H1 (cell line): ENCODE measurements around the gene SLC43A1. TPM values are rescaled to one million over a fixed set of nuclear protein-coding genes. Genes with fewer than 3 reads are reported as not detected.

Source experiments
- CTCF ChIA-PET: fragments of 300-600 bp; sonication (Branson Sonifier 250); formaldehyde crosslinking; loops from one replicate; lab custom pipeline; 2021; ENCODE audit not compliant: partially characterized antibody; lab: Charles Lee
- POLR2A ChIA-PET: fragments of 300-600 bp; sonication (Branson Sonifier 250); formaldehyde crosslinking; loops from one replicate; lab custom pipeline; 2021; ENCODE audit warnings: inconsistent platforms; ENCODE audit not compliant: partially characterized antibody; lab: Charles Lee
- DNase-seq, 2 experiments: peaks; one replicate each; pipeline versions ENCODE4 v3.0.0 to v3.0.0-alpha.2; 2010 to 2022; ENCODE audit warnings: low spot score in 2 of 2, low read depth in 1 of 2, mixed read lengths in 1 of 2
- FAIRE-seq: peaks from 2 replicates; lab custom pipeline; 2011; peaks lifted over from hg19 to GRCh38; lab: Jason Lieb, UNC
- H2AFZ ChIP-seq: 2 replicates; pipeline ENCODE4 v1.8.1; 2012; ENCODE audit warnings: low read length, inconsistent platforms
- H2AK5ac ChIP-seq: 2 replicates; pipeline ENCODE4 v1.6.1; 2013; ENCODE audit warnings: low read depth, low read length
- H2BK120ac ChIP-seq: replicated peaks from 2 replicates; pipeline ENCODE3; 2013; ENCODE audit warnings: low read depth, low read length, inconsistent platforms
- H2BK12ac ChIP-seq: 2 replicates; pipeline ENCODE4 v1.6.1; 2013; ENCODE audit warnings: low read depth, low read length
- H2BK15ac ChIP-seq: 2 replicates; pipeline ENCODE4 v1.6.1; 2013; ENCODE audit warnings: low read length
- H2BK20ac ChIP-seq: 2 replicates; pipeline ENCODE4 v1.6.1; 2013; ENCODE audit warnings: low read length
- H2BK5ac ChIP-seq: 2 replicates; pipeline ENCODE4 v1.6.1; 2013; ENCODE audit warnings: low read depth, low read length
- H3K14ac ChIP-seq: 2 replicates; pipeline ENCODE4 v1.6.1; 2013; ENCODE audit warnings: inconsistent platforms; ENCODE audit not compliant: insufficient read length
- H3K18ac ChIP-seq: 2 replicates; pipeline ENCODE4 v1.6.1; 2013; ENCODE audit warnings: low read length; ENCODE audit errors: extremely low read depth
- H3K23ac ChIP-seq: 2 replicates; pipeline ENCODE4 v1.6.1; 2013; ENCODE audit warnings: inconsistent platforms; ENCODE audit not compliant: insufficient read length
- H3K23me2 ChIP-seq: 2 replicates; pipeline ENCODE4 v1.6.1; 2013; ENCODE audit warnings: low read depth, low read length
- H3K27ac ChIP-seq: 2 replicates; pipeline ENCODE4 v1.6.1; 2011; ENCODE audit warnings: low read depth, low read length, inconsistent platforms
- H3K27me3 ChIP-seq, 4 experiments: replicated peaks in 1 of 4; 1 replicate in 1 of 4; 2 replicates in 3 of 4; pipeline versions ENCODE4 v1.6.1 to v1.8.1; 2011 to 2013; ENCODE audit warnings: low read length in 3 of 4, mild to moderate bottlenecking in 3 of 4, inconsistent platforms in 2 of 4, mixed read lengths in 2 of 4, moderate library complexity in 1 of 4; ENCODE audit not compliant: control insufficient read depth in 3 of 4, insufficient read depth in 3 of 4; ENCODE audit errors: extremely low read depth in 1 of 4
- H3K36me3 ChIP-seq, 4 experiments: 2 replicates each; pipeline versions ENCODE4 v1.6.1 to v1.8.1; 2011 to 2013; ENCODE audit warnings: mild to moderate bottlenecking in 4 of 4, low read length in 3 of 4, moderate library complexity in 2 of 4, control low read depth in 1 of 4, inconsistent platforms in 1 of 4; ENCODE audit not compliant: insufficient read depth in 4 of 4, control insufficient read depth in 2 of 4
- H3K4ac ChIP-seq: replicated peaks from 2 replicates; pipeline ENCODE3; 2013; ENCODE audit warnings: low read length, low read depth, mixed read lengths, inconsistent platforms; ENCODE audit not compliant: insufficient read length
- H3K4me1 ChIP-seq, 4 experiments: replicated peaks in 1 of 4; 1 replicate in 1 of 4; 2 replicates in 3 of 4; pipeline versions ENCODE4 v1.6.1 to v1.8.1; 2011 to 2013; ENCODE audit warnings: low read length in 3 of 4, inconsistent platforms in 2 of 4, mixed read lengths in 1 of 4; ENCODE audit not compliant: insufficient read depth in 4 of 4, control insufficient read depth in 3 of 4
- H3K4me2 ChIP-seq, 2 experiments: 2 replicates each; pipeline versions ENCODE4 v1.6.1 to v1.8.1; 2011 to 2013; ENCODE audit warnings: low read depth in 2 of 2, low read length in 2 of 2, control low read depth in 1 of 2, inconsistent platforms in 1 of 2, mild to moderate bottlenecking in 1 of 2; ENCODE audit not compliant: insufficient read depth in 1 of 2
- H3K4me3 ChIP-seq, 4 experiments: fragments of 200-600, 300-600 bp in 1 of 4; sonication (generic), shearing (Covaris generic), sonication (Bioruptor Twin) in 1 of 4; 2 replicates each; pipeline versions ENCODE4 v1.5.1 to v1.8.1; 2011 to 2016; ENCODE audit warnings: low read length in 4 of 4, low read depth in 3 of 4, control low read depth in 2 of 4, inconsistent platforms in 2 of 4, mild to moderate bottlenecking in 2 of 4, mixed read lengths in 1 of 4, moderate library complexity in 1 of 4; ENCODE audit not compliant: insufficient read depth in 2 of 4; ENCODE audit errors: extremely low read depth in 1 of 4
- H3K56ac ChIP-seq: replicated peaks from 2 replicates; pipeline ENCODE3; 2013; ENCODE audit warnings: low read depth, mild to moderate bottlenecking, mixed read lengths, low read length, inconsistent platforms; ENCODE audit not compliant: insufficient read length
- H3K79me1 ChIP-seq: 2 replicates; pipeline ENCODE4 v1.6.1; 2013; ENCODE audit warnings: low read depth, low read length, control low read depth
- H3K79me2 ChIP-seq, 2 experiments: 2 replicates each; pipeline versions ENCODE4 v1.6.1 to v1.8.1; 2012 to 2013; ENCODE audit warnings: low read length in 2 of 2, mild to moderate bottlenecking in 2 of 2, inconsistent platforms in 1 of 2; ENCODE audit not compliant: insufficient read depth in 2 of 2, control insufficient read depth in 1 of 2
- H3K9ac ChIP-seq, 4 experiments: replicated peaks in 1 of 4; 1 replicate in 1 of 4; 2 replicates in 3 of 4; pipeline versions ENCODE4 v1.6.1 to v1.8.1; 2011 to 2013; ENCODE audit warnings: low read depth in 3 of 4, low read length in 3 of 4, control low read depth in 2 of 4, mild to moderate bottlenecking in 2 of 4, moderate library complexity in 2 of 4, inconsistent platforms in 1 of 4; ENCODE audit errors: extremely low read depth in 1 of 4
- H3K9me3 ChIP-seq, 2 experiments: 2 replicates each; pipeline versions ENCODE4 v1.6.1 to v1.8.1; 2012 to 2013; ENCODE audit warnings: mild to moderate bottlenecking in 2 of 2, moderate library complexity in 2 of 2, control low read depth in 1 of 2, inconsistent platforms in 1 of 2, low read depth in 1 of 2, low read length in 1 of 2, mixed read lengths in 1 of 2; ENCODE audit not compliant: insufficient read depth in 2 of 2
- H4K20me1 ChIP-seq, 2 experiments: replicated peaks in 1 of 2; 2 replicates each; pipeline versions ENCODE3 to v1.8.1; 2011 to 2013; ENCODE audit warnings: inconsistent platforms in 2 of 2, low read length in 2 of 2, mild to moderate bottlenecking in 1 of 2; ENCODE audit not compliant: insufficient read depth in 2 of 2, control insufficient read depth in 1 of 2
- H4K5ac ChIP-seq: 2 replicates; pipeline ENCODE4 v1.6.1; 2013; ENCODE audit warnings: low read length, low read depth, mixed read lengths, inconsistent platforms; ENCODE audit not compliant: insufficient read length
- H4K8ac ChIP-seq: 2 replicates; pipeline ENCODE4 v1.8.0; 2013; ENCODE audit warnings: mild to moderate bottlenecking, moderate library complexity, low read length, inconsistent platforms; ENCODE audit not compliant: insufficient read depth; ENCODE audit errors: extremely low read depth
- H4K91ac ChIP-seq: replicated peaks from 2 replicates; pipeline ENCODE3; 2013; ENCODE audit warnings: low read length, mixed read lengths, inconsistent platforms; ENCODE audit not compliant: insufficient read length
- CTCF ChIP-seq, 3 experiments: IDR thresholded peaks; 1 replicate in 2 of 3; 2 replicates in 1 of 3; pipeline versions ENCODE4 v1.5.1 to v1.6.1; 2011; ENCODE audit warnings: low read length in 3 of 3, mild to moderate bottlenecking in 3 of 3, inconsistent platforms in 2 of 3, low read depth in 1 of 3, moderate library complexity in 1 of 3; ENCODE audit not compliant: insufficient read depth in 1 of 3; ENCODE audit errors: control extremely low read depth in 1 of 3
- E2F6 ChIP-seq: IDR thresholded peaks from 2 replicates; pipeline ENCODE4 v1.6.1; 2012; ENCODE audit warnings: inconsistent platforms
- KDM1A ChIP-seq: fragments of 200-600, 300-600 bp; sonication (generic); IDR thresholded peaks from 2 replicates; pipeline ENCODE4 v1.7.1; 2016; ENCODE audit warnings: mild to moderate bottlenecking, low read length, borderline replicate concordance
- NRF1 ChIP-seq: IDR thresholded peaks from 2 replicates; pipeline ENCODE4 v1.6.1; 2011; ENCODE audit warnings: mild to moderate bottlenecking, low read depth, low read length, improper control_type of control experiment
- RAD21 ChIP-seq, 2 experiments: IDR thresholded peaks in 1 of 2; conservative IDR thresholded peaks in 1 of 2; 2 replicates each; pipeline ENCODE4 v1.6.1; 2011; ENCODE audit warnings: low read depth in 2 of 2, low read length in 2 of 2, improper control_type of control experiment in 1 of 2, inconsistent platforms in 1 of 2, mild to moderate bottlenecking in 1 of 2, moderate library complexity in 1 of 2
- TAF1 ChIP-seq: IDR thresholded peaks from 2 replicates; pipeline ENCODE4 v1.6.1; 2011; ENCODE audit warnings: mild to moderate bottlenecking, low read depth, low read length
- USF2 ChIP-seq: IDR thresholded peaks from 2 replicates; pipeline ENCODE4 v1.6.1; 2011; ENCODE audit warnings: low read length, improper control_type of control experiment
- WGBS, 2 experiments: shearing (Covaris generic) in 1 of 2; methylation state at CpG; one replicate each; pipeline versions ENCODE4 v1.1.6 to v1.1.7; 2013 to 2015; ENCODE audit warnings: low lambda C conversion rate in 2 of 2, mixed read lengths in 2 of 2, inconsistent platforms in 1 of 2, low coverage in 1 of 2, missing lambda C conversion rate in 1 of 2; ENCODE audit not compliant: insufficient replicate concordance in 2 of 2, insufficient coverage in 1 of 2, insufficient read length in 1 of 2; ENCODE audit errors: extremely low coverage in 1 of 2, missing lambda C conversion rate in 1 of 2; 5-methylcytosine and 5-hydroxymethylcytosine counted together
- polyA plus RNA-seq, 7 experiments: library from polyadenylated mRNA; depleted of rRNA in 3 of 7; stranded (reverse) in 5 of 7; unstranded in 2 of 7; fragments of >200 nt in 5 of 7; fragments of 200-250 nt in 2 of 7; gene quantifications; 1 replicate in 5 of 7; 2 replicates in 1 of 7; 4 replicates in 1 of 7; pipeline versions ENCODE4 v1.2.1 to v1.2.3, GENCODE V29; 2011 to 2013; ENCODE audit warnings: missing spikeins in 2 of 7, mixed read lengths in 2 of 7
- total RNA-seq: library from RNA; stranded (reverse); fragmentation: NEBNext Ultra II Directional; extraction: Animal tissue kit (Norgen Biotek cat#: 25700); gene quantifications from 2 replicates; pipeline ENCODE4 v1.2.1, GENCODE V29; 2021

SLC43A1 gene
- total and polyA plus RNA-seq, 2 of the 8 experiments (the other 6 are each of a cell fraction or from before 2014, with no cell fraction given) = 34.5 to 58.0 TPM

- Histone ChIP-seq H3K4me3 (no peak overlapping the region), H3K14ac (no peak overlapping the region), H3K18ac (no peak overlapping the region), H3K27me3 (no peaks in the 10 kb centered on the region; a peak in 1 of 7 replicates), H3K4ac (no peak overlapping the region), H3K4me2 (no peak overlapping the region), H2BK15ac (no peak overlapping the region), H3K36me3 (no peaks in the 10 kb centered on the region), H3K27ac (no peak overlapping the region), H2BK12ac (no peak overlapping the region), H3K23me2 (0 out of 2 replicates have a peak, but pooled peaks cover 2% of the 10 kb centered on the region), H3K9ac (no peak overlapping the region), H3K56ac (no peak overlapping the region), H4K91ac (no peak overlapping the region), H3K79me2 (no peaks in the 10 kb centered on the region), H2AK5ac (no peak overlapping the region), H3K23ac (no peak overlapping the region), H3K4me1 (no peaks in the 10 kb centered on the region), H4K8ac (no peak overlapping the region), H2AFZ (no peak overlapping the region), H2BK120ac (no peak overlapping the region), H3K79me1 (no peaks in the 10 kb centered on the region), H2BK5ac (no peak overlapping the region), H4K5ac (no peak overlapping the region), H3K9me3 (no peaks in the 10 kb centered on the region), H4K20me1 (no peaks in the 10 kb centered on the region), H2BK20ac (no peak overlapping the region)
- DNase-seq = no peak
- POLR2A ChIA-PET = interaction anchor here (1.3 kb wide), 1 partner anchor 108 kb away, joined by 4 read pairs; the partner anchor contains the start of gene P2RX3
- FAIRE-seq = no peak
- CTCF ChIA-PET = interaction anchor here (0.9 to 12.5 kb wide), 4 partner anchors 13 to 100 kb away, joined by 3 to 97 read pairs (median 4); partner anchors contain the start of gene RTN4RL2
- WGBS, 2 experiments = 88% methylated on average over 1 of the region's 1 CpG; no CpG with 5 or more reads in 1 of the 2 experiments
- TF ChIP-seq CTCF (IDR thresholded peaks at IDR 0.05; ENCODE audit: control extremely low read depth in 1 of 3, insufficient read depth in 1 of 3, low read depth in 1 of 3, low read length in 3 of 3) = no peak
- no peak for TF ChIP-seq NRF1
- no peak for TF ChIP-seq USF2
- no peak for TF ChIP-seq TAF1
- no peak for TF ChIP-seq E2F6
- TF ChIP-seq RAD21 (IDR thresholded peaks at IDR 0.05 in 1 of 2, conservative IDR thresholded peaks at IDR 0.05 in 1 of 2; ENCODE audit: low read depth in 2 of 2, low read length in 2 of 2) = no peak
- no peak for TF ChIP-seq KDM1A
Observed at GRCh38 chr11:57446055-57446454, 69.4 kb downstream of the SLC43A1 start.
